ENCODE results near the gene RUFY3.

RUFY3 gene

DNA sequence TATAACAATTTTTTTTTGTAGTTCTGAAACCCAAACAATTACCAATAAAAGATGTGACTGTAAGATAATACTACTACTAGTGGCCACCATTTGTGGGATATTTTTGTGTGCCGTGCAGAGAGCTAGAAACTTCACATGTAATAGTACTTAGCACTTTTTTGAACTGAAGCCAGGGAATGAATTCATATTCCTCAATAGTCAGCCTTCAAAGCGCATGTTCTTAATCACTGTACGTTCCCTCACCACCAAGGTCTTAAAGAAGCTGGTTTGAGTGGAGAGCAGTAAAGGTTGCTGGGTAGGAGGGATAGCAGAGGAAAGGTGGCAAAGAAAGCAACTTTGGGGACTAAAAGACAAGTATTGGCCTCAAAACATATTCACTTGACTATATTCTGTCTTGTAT, 9.6 kb upstream of the RUFY3 start (continued):
- TF ChIP-seq, protein P1, sequence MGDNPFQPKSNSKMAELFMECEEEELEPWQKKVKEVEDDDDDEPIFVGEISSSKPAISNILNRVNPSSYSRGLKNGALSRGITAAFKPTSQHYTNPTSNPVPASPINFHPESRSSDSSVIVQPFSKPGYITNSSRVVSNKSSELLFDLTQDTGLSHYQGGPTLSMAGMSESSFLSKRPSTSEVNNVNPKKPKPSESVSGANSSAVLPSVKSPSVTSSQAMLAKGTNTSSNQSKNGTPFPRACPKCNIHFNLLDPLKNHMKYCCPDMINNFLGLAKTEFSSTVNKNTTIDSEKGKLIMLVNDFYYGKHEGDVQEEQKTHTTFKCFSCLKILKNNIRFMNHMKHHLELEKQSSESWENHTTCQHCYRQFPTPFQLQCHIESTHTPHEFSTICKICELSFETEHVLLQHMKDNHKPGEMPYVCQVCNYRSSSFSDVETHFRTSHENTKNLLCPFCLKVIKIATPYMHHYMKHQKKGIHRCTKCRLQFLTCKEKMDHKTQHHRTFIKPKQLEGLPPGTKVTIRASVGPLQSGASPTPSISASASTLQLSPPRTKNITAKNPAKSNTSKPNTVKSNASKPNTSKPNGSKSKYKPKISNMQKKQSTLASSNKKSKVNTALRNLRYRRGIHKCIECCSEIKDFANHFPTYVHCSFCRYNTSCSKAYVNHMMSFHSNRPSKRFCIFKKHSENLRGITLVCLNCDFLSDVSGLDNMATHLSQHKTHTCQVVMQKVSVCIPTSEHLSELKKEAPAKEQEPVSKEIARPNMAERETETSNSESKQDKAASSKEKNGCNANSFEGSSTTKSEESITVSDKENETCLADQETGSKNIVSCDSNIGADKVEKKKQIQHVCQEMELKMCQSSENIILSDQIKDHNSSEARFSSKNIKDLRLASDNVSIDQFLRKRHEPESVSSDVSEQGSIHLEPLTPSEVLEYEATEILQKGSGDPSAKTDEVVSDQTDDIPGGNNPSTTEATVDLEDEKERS (tag by site-specific recombination; IDR thresholded peaks at IDR 0.05), result no peak
- no peak for TF ChIP-seq ZNF175 (tag by site-specific recombination; IDR thresholded peaks at IDR 0.05)

DNA sequence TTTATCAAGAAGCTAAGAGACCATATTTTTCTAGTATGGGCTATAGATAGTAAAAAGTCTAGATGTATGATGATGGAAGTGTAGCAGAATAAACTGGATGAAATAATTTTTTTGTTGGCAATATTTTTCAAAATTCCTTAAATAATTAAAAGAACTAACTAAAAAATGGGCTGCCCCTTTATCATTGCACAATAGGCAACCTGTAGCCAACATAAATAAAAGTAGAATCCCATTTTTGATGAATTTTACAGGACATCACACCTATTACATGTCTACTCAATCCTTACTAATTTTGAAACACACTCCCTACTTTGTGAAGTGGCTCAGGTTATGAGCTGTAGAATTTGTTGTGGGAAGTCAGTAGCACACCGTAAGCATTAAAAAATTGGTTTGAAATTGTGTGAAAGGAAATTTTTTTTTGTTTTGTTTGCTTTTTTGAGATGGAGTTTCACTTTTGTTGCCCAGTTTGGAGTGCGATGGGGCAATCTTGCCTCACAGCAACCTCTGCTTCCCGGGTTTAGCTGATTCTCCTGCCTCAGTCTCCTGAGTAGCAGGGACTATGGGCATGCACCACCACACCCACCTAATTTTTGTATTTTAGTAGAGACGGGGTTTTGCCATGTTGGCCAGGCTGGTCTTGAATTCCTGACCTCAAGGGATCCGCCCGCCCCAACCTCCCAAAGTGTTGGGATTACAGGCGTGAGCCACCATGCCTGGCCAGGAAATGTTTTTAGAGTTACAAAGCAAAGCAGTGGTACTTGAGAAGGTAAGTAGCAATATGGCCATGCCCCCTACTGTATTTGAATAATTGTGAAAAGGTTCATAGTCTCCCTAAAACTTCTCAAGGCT, 8.9 kb upstream of the RUFY3 start:
- no peak overlapping the region for H3K27ac ChIP-seq (ENCODE audit: extremely low read depth, low read depth, low read length)
- H3K4me1 ChIP-seq (ENCODE audit: control insufficient read depth, insufficient read depth, low read length), result 0 out of 2 replicates have a peak, but pooled peaks cover 4% of the 10 kb centered on the region
- ChIA-PET POLR2A (no interaction called here), CTCF (no interaction called here)
- H3K4me3 ChIP-seq (ENCODE audit: low read depth, low read length), result no peak overlapping the region
- H3K36me3 ChIP-seq (ENCODE audit: control insufficient read depth in 2 of 2, insufficient read depth in 1 of 2, low read length in 2 of 2), result no peaks in the 10 kb centered on the region
- no peaks in the 10 kb centered on the region for H3K9me3 ChIP-seq (ENCODE audit: control insufficient read depth, insufficient read depth, low read depth, low read length)
- TF ChIP-seq ZSCAN16 (tag by site-specific recombination; IDR thresholded peaks at IDR 0.05) (no peak), ZNF830 (tag by site-specific recombination; IDR thresholded peaks at IDR 0.05; ENCODE audit: low read depth) (no peak), SCRT2 (tag by site-specific recombination; IDR thresholded peaks at IDR 0.05) (no peak)

DNA sequence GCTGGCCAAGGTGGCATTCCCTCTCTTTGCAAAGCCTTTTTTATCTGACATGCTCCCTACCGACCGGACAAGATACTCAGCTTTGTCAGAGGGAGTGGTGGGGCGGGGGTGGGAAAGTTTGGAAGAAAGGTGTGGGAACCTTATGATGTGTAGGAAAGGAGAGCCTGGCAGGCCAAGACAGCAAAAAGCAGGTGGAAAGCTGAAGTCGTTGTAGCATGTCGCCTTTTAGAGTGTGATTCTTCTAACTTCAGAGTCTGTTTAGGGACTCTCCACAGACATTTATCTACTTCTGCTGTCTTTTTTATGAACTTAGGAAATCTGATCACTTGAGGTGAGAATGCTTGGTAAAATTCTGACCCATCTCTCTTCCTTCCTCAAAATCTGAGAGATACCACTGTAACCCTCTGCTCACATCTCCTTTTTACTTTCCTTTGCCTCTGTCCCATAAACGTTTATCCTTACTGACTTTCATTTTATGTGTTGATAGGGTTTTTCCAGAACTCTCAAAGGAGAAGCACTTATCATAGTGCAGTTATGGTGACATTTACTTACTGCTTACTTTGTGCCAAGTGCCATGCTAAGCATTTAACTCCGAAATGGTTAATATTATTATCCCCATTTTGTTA, 8.2 kb upstream of the RUFY3 start:
- ChIA-PET CTCF (interaction anchor here (0.6 kb wide), 1 partner anchor 61 kb away, joined by 3 read pairs; no protein-coding TSS in a partner anchor), POLR2A (no interaction called here)
- H3K36me3 ChIP-seq (ENCODE audit: control insufficient read depth in 2 of 2, insufficient read depth in 1 of 2, low read length in 2 of 2), result no peaks in the 10 kb centered on the region
- TF ChIP-seq ZBTB21 (tag by site-specific recombination; IDR thresholded peaks at IDR 0.05) (no peak), KLF10 (tag by site-specific recombination; IDR thresholded peaks at IDR 0.05) (no peak), ZNF610 (tag by site-specific recombination; IDR thresholded peaks at IDR 0.05; ENCODE audit: borderline replicate concordance) (no peak)
- no peak overlapping the region for H3K27ac ChIP-seq (ENCODE audit: extremely low read depth, low read depth, low read length)
- H3K9me3 ChIP-seq (ENCODE audit: control insufficient read depth, insufficient read depth, low read depth, low read length), result no peaks in the 10 kb centered on the region
- H3K4me1 ChIP-seq (ENCODE audit: control insufficient read depth, insufficient read depth, low read length), result 0 out of 2 replicates have a peak, but pooled peaks cover 4% of the 10 kb centered on the region
- no peak overlapping the region for H3K4me3 ChIP-seq (ENCODE audit: low read depth, low read length)

DNA sequence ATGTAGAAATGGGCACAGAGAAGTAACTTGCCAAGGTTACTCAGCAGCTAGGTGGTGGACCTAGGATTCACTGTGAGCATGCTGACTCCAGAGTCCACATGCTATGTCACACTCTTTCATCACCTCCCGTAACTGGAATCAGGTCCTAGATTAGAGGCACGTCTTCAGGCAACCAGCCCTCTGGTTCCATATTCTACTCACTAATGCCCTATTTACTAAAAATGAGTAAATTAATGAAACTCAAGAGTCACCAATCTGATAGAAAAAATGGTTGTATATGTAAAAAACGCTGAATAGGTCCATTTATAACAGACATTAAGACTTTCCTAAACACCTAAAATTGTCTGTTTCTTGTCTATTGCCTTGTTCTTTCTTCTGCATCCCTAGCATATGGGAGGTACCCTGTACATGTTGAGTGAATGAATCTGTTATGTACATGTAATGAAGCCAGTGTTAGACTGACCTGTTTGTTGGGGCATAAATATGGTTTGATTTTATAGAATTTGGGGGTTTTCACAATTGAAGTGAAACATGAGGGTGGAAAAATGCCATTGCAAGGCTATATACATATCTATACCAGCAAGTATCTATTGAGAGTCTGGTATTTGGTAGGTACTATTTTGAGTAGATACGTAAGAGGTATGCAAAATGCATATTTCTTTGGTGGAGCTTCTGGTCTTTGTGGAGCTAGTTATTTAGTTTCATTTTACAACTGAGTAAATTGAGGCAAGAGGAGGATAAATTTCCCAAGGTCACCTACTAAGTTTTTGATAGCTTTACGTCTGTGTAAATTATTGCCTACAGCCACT, 7.5 kb upstream of the RUFY3 start:
- POLR2A ChIA-PET, result no interaction called here
- Histone ChIP-seq H3K4me1 (ENCODE audit: control insufficient read depth, insufficient read depth, low read length) (0 out of 2 replicates have a peak, but pooled peaks cover 4% of the 10 kb centered on the region), H3K4me3 (ENCODE audit: low read depth, low read length) (no peak overlapping the region), H3K36me3 (ENCODE audit: control insufficient read depth in 2 of 2, insufficient read depth in 1 of 2, low read length in 2 of 2) (no peaks in the 10 kb centered on the region), H3K27ac (ENCODE audit: extremely low read depth, low read depth, low read length) (no peak overlapping the region), H3K9me3 (ENCODE audit: control insufficient read depth, insufficient read depth, low read depth, low read length) (no peaks in the 10 kb centered on the region)
- CTCF ChIA-PET, result interaction anchor here (0.6 kb wide), 2 partner anchors 55 to 62 kb away, joined by 3 read pairs; no protein-coding TSS in a partner anchor
- TF ChIP-seq SALL2 (tag by site-specific recombination; IDR thresholded peaks at IDR 0.05; ENCODE audit: borderline replicate concordance), result no peak
- TF ChIP-seq, protein P2, sequence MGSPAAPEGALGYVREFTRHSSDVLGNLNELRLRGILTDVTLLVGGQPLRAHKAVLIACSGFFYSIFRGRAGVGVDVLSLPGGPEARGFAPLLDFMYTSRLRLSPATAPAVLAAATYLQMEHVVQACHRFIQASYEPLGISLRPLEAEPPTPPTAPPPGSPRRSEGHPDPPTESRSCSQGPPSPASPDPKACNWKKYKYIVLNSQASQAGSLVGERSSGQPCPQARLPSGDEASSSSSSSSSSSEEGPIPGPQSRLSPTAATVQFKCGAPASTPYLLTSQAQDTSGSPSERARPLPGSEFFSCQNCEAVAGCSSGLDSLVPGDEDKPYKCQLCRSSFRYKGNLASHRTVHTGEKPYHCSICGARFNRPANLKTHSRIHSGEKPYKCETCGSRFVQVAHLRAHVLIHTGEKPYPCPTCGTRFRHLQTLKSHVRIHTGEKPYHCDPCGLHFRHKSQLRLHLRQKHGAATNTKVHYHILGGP (tag by site-specific recombination; IDR thresholded peaks at IDR 0.05), result no peak
- TF ChIP-seq ZNF211 (tag by site-specific recombination; IDR thresholded peaks at IDR 0.05; ENCODE audit: low read depth), result no peak
- TF ChIP-seq ZNF175 (tag by site-specific recombination; IDR thresholded peaks at IDR 0.05), result no peak
- TF ChIP-seq EGR2 (tag by site-specific recombination; IDR thresholded peaks at IDR 0.05; ENCODE audit: low read depth), result no peak
- no peak for TF ChIP-seq ZNF37A (tag by site-specific recombination; IDR thresholded peaks at IDR 0.05)
- TF ChIP-seq ZNF354C (tag by site-specific recombination; IDR thresholded peaks at IDR 0.05; ENCODE audit: borderline replicate concordance, low read depth), result no peak
- no peak for TF ChIP-seq ZNF2 (tag by site-specific recombination; IDR thresholded peaks at IDR 0.05)
- TF ChIP-seq ZNF426 (tag by site-specific recombination; IDR thresholded peaks at IDR 0.05), result no peak
- TF ChIP-seq ZNF266 (tag by site-specific recombination; IDR thresholded peaks at IDR 0.05; ENCODE audit: low read depth), result no peak
